T1000 (cell line): Measurements from ENCODE around the gene NCBP1.

Experiments used
- DNase-seq: peaks from one replicate; lab custom pipeline; 2025; ENCODE audit warnings: mixed read lengths; lab: John Stamatoyannopoulos, UW

Gene NCBP1

GRCh38 chr9:97627624-97628023, 6.0 kb upstream of the NCBP1 start:
- DNase-seq, result no peak

GRCh38 chr9:97628668-97629067, 5.0 kb upstream of the NCBP1 start:
- DNase-seq, result no peak

DNA sequence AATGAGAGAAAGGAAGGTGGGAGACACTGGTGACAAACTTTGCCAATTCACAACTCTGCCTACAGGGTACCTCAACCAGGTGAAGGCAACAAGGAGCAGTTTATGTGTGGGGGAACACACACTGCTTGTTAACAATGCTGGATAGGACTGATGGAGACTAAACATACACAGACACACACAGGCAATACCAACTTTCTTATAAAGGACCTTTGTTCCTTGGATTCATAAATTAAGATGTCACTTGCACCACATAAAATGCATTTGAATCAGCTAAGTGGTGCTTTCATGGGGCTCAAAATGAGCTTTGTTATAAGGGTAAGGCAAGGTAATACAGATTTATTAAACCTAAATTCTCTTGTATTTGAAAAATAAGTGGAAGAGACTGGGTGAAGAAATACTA, 4.5 kb upstream of the NCBP1 start:
- no peak for DNase-seq

DNA sequence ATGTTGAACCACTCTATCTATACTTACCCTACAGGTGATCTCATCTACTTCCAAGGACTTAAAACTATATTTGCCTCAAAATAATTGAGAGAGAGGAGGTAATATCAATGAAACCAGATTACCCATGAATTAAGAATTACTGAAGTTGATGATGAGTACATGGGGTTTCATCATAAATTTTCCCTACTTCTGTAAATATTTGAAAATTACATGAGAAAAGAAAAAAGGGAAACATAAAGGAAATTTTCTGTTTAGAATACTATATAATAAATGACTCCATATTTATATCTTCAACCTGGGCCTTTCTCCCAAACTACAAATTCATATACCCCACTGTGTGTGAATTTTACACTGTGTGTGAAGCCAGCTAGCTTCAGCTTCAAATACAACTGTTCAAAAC, 3.0 kb upstream of the NCBP1 start:
- no peak for DNase-seq

GRCh38 chr9:97632248-97632984, 1.2 kb upstream of the NCBP1 start:
- DNase-seq, result no peak

DNA sequence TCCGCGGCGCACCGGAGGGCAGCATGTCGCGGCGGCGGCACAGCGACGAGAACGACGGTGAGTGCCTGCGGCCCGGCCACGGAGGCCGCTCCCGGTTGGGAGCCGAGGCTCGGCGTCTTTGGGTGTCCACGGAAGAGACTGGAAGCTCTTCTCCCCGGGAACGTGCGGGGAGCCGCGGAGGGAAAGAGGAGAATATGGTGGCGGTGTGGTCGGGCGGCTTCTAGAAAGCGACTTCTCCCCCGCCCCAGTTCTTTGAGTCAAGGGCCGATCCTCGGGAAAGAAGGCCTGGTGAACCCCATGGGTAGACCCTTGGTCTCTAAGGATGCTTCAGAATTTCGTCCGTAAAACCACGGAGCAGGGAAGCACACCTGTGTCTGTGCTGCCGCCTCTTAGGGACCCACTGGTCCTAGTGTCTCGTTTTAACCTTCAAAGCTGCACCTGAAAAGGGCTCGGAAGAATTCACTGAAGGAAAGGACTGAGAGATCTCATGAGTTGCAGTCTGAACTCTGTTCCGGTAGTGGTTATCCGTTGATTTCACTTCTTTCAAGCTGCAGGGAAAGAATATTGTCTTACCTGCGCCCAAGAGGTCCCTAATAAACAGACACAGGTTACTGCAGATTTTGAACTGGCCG, 354 bp downstream of the NCBP1 start:
- DNase-seq, result no peak

- no peak for DNase-seq
These were observed 1.4 kb downstream of the NCBP1 start for GRCh38 chr9:97635026-97635425.

- DNase-seq, result no peak
These were observed 3.3 kb downstream of the NCBP1 start for GRCh38 chr9:97636903-97637302.

DNA sequence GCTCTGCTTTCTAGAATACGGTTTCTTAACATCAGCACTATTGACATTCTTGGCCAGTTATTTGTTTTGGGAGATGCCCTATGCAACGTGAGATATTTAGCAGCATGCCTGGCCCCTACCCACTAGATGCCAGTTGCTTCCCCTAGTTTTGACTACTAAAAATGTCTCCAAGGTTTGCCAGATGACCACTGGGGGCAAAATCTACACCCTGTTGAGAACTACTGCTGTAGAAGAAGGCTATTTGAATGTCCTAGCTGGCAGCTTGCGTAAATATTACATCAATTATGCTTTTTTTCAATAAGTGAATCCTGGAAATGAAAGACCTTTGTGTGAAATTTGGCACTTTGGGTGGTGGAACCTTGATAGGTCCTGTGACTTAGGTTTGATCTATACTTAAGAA, 5.0 kb downstream of the NCBP1 start:
- DNase-seq, result no peak

- no peak for DNase-seq
These were observed 6.7 kb downstream of the NCBP1 start for GRCh38 chr9:97640325-97640724.

DNA sequence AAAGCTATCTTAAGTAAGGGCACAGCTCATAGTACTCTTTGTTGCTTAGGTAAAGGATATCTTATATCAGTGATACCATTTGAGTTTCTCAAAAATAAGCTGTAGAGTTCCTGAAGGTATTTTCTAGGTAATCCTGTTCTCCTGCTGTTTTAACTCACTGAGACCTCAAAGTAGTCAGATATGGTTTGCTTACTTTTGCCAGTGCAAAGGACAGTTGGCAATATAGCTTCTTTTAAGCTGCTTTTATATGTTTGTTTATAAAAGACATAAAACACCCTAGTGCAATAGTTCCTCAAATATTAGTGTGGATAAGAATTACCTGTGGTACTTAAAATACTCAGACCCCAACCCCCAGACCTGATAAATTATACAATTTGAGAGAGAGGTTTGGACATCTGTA, 12.1 kb downstream of the NCBP1 start:
- no peak for DNase-seq

DNA sequence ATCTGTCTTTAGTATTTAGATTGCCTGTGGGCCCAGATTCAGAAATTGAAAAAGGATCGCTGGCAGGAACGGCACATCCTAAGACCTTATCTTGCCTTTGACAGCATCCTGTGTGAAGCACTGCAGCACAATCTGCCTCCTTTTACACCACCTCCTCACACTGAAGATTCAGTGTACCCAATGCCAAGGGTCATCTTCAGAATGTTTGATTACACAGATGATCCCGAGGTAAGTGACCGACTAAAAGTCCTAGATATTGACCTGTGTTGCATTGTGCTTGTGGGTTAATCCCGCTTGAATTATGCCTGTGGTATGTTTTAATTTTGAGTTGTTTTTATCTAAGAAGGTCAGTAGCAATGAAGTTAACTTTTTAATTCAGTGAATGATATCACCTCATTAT, 14.4 kb downstream of the NCBP1 start:
- no peak for DNase-seq

GRCh38 chr9:97651646-97652045, 18.0 kb downstream of the NCBP1 start:
- DNase-seq, result no peak

- no peak for DNase-seq
These were observed 25.1 kb downstream of the NCBP1 start for GRCh38 chr9:97658707-97659106.

GRCh38 chr9:97659771-97660170, 26.1 kb downstream of the NCBP1 start:
- DNase-seq, result no peak

GRCh38 chr9:97660340-97660739, 26.7 kb downstream of the NCBP1 start:
- DNase-seq, result no peak

DNA sequence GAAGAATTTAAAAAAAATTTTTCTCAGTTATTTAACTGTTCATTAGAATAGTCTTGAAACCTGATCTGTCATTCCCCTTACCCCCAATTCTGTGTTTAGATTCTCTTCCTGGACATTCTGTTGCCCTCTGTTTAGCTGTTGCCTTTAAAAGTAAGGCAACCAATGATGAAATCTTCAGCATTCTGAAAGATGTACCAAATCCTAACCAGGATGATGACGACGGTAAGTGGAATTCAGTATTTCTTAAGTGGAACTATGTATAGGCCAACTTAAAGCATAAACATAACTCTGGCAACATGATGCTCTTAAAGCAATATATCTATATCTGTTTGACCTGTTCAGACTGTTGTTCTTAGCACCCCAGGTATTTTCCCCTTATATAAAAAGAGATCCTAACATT, 27.2 kb downstream of the NCBP1 start:
- no peak for DNase-seq

GRCh38 chr9:97665742-97666141, 32.1 kb downstream of the NCBP1 start:
- no peak for DNase-seq

- DNase-seq, result no peak
These were observed 33.5 kb downstream of the NCBP1 start for GRCh38 chr9:97666907-97667686.

- DNase-seq, result no peak
These were observed 34.9 kb downstream of the NCBP1 start for GRCh38 chr9:97668485-97668884.

GRCh38 chr9:97670586-97670985, 37.0 kb downstream of the NCBP1 start:
- DNase-seq, result no peak

DNA sequence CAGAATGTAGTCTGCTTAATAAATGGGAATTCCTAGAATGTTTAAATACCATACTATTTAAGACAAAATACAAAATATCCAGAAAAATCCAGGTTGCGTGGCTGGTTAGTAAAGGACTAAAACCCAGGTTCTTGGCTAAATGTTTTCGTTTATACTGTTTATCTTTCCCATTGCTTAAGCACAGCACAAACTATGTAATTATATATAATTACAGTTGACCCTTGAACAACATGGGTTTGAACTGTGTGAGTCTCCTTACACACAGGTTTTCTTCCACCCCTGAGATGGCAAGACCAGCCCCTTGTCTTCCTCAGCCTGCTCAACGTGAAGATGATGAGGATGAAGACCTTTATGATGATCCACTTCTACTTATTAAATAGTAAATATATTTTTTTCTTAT, 38.8 kb downstream of the NCBP1 start:
- DNase-seq, result no peak

- no peak for DNase-seq
These were observed 40.3 kb downstream of the NCBP1 start for GRCh38 chr9:97673922-97674321.
